Activated T-cell treated with anti-CD3 and anti-CD28 coated beads for 1 hour (primary cell): ENCODE results near the gene INHBA.

Experiments
- DNase-seq: peaks from one replicate; pipeline ENCODE4 v3.0.0-alpha.2; 2020; ENCODE audit warnings: low read depth

Gene INHBA

DNA sequence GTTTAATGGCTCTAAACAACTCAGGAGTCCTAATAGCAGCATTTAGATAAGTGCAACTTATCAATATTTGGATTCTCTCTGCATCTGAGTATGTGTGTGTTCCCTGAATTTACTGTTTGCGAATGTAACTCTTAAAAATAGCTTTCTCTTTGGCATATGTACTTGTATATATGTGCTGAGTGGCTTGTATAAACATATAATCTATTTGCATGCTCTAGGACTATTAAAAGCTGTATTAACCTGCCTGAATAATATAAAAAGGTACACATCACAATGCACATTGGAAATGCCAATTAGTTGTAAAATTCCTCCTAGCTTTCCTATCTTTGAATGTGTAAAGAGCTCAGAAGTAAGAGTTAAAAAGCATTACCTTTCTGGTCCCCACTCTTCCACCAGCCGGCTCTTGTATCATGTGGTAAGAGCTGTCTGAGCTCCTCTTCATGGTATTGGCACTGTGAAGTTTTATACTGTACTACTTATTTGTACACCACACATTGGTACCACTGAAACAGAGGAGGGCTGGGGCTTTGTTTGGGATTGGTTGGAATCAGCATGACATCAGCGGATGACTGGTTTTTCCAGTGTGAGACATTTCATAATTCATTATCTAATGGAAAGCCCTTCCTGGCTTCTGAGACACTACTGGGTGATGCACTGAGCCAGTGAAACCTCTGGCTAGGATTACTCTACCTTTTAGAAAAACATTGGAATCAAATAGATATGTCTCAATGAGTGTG lies at the start of gene INHBA:
Gene INHBA, minus strand, starts transcription at position 456 of the 737 bp plus-strand sequence. CDS start 2,716 bp downstream, outside the sequence.
- DNase-seq = no peak

DNA sequence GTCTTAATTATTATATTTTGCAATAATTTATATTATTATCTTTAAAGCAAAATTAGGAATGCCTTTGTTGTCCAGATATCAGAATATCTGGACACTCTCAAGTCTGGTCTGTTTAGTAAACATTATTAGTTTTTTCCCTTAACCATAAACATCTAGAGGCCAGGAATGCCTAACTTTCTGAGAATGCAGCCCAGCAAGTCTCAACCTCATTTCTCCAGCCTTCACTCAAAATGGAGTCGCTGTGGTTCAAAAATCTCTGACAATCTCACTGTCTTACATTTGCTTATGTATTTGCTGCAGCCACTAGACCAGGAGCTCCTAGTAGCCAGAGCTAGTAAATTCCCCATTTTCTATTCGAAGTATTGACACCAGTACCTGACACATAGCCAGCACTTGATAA lies 49.7 kb upstream of the INHBA start:
- no peak for DNase-seq

DNA sequence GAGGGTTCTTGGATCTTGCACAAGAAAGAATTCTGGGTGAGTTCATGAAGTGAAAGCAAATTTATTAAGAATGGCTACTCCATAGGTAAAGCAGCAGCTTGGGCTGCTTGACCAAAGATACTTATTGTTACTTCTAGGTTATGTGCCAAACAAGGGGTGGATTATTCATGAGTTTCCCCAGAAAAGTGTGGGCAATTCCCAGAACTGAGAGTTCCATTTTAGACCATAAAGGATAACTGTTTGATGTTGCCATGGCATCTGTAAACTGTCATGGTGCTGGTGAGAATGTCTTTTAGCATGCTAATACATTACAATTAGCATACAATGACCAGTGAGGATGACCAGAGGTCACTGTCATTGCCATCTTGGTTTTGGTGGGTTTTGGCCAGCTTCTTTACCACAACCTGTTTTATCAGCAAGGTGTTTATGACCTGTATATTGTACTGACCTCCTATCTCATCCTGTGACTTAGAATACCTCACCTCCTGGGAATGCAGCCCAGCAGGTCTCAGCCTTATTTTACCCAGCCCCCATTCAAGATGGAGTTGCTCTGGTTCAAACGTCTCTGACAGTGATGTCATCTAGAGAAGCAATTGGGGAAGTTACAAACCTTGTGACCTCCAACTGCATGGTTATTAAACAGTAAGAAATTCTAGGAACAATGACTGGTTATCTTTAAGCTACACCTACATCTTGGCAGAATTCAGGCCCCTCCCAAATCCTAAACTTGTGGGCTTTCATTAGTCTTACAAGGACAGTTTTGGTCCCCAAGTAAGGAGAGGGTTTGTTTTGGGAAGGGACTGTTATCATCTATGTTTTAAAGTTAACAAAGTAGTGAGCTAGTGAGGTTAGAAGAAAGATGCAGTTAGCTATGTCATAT lies 48.0 kb upstream of the INHBA start:
- no peak for DNase-seq

- DNase-seq = no peak
Measured at GRCh38 chr7:41747961-41748360, 45.1 kb upstream of the INHBA start.

GRCh38 chr7:41745451-41745850 lies 42.6 kb upstream of the INHBA start:
- DNase-seq = no peak

DNA sequence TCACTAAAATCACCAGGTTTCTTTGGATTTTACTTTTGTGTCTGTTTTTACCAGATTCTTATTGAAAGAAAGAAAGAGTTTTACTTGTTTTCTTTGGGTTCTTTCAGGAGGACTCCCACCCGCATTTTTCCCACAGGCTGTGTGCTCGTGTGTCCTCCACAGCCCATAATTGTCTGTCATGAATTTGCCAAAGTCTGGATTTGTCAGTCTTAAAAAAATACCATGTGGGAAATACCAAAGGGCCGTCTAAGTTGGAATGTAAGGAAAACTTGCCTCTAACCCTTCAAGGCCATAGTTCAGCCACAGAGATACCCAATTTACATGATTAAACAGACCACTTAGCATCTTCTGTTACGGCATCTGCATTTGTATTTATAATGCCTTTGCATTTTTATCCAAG lies 41.3 kb upstream of the INHBA start:
- DNase-seq = no peak

DNA sequence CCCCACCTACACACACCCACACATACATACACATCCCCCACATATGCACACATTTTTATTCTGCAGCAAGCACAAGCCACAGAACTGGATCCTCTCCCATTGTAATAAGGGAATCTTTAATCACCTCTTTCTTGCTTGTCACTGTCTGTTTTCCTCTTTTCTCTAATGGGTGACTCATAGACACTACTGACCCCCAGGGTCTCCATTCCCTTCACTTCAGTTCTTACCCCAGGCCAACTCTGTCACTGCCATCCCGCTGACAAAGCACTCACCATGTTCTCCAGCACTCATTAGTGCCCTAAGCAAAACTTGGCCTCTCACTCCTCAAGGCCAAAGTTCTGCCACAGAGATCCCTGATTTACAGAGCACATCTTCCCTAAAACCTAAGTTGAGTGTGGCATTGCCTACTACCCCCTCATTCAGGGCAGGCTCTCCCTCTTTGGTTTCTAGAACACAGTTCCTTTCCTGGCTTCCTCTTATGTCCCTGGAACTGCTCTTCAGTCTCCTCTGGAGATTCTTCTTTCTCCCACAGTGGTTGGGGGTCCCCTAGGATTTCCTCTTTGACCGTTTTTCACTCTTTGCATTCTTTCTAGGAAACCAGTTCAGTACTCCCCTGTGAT lies 39.6 kb upstream of the INHBA start:
- DNase-seq = no peak

DNA sequence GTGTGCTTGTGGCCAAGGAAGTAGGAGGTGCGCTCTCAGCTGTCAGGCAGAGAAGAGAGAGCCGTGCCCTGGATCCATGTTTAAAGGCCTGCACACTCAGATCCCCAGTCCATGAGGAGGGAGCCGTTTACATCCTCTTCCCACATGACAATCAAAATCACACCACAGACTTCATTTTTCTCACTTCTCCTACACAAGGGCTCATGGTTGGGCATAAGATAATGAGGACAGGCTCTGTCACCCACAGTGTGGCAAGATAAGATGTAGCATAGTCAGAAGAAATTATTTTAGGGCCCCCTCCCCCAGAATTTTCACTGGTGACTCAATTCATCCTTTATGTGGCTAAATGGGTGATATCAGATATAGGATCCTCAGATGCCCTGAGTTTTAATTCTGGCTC lies 35.9 kb upstream of the INHBA start:
- DNase-seq = no peak

- no peak for DNase-seq
Measured at GRCh38 chr7:41738336-41738735, 35.4 kb upstream of the INHBA start.

- no peak for DNase-seq
Measured at GRCh38 chr7:41735206-41735605, 32.3 kb upstream of the INHBA start.

GRCh38 chr7:41732843-41733306 lies 30.0 kb upstream of the INHBA start:
- no peak for DNase-seq

DNA sequence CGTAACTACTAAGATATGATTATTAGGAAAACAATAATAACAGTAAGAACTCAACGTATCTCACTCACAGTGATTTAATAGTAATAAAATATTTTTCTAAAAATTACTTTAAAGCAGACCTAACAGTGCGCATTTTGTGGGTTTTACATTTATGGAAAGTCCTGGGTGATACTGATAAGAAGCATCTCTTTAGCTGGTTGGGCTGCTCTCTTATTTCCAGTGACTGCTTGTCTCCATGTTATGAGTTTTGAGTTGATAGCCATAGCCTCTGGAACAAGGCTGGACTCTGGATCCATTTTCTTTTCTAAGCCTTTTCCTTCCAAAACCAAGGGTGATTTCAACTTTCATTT lies 29.5 kb upstream of the INHBA start:
- DNase-seq = no peak

GRCh38 chr7:41731493-41732435 lies 28.9 kb upstream of the INHBA start:
- no peak for DNase-seq

GRCh38 chr7:41730668-41731067 lies 27.8 kb upstream of the INHBA start:
- no peak for DNase-seq

DNA sequence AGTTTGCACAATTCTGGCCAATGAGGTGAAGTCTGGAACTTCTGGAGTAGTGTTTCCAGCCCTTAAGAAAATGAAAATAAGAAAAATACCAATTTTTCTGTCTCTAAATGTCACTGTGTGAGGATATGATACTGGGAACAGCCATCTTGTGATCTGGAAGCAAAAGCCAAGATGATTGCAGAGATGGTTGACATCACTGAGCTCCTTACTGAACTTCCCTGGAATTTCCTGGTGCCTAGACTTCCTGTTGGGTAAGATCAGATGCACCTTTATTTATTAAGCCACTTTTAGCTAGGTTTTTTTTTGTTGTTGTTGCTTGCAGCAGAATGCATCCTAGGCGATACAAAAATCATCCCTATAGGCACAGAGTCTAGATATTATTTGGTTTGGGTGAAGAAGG lies 27.3 kb upstream of the INHBA start:
- DNase-seq = no peak

DNA sequence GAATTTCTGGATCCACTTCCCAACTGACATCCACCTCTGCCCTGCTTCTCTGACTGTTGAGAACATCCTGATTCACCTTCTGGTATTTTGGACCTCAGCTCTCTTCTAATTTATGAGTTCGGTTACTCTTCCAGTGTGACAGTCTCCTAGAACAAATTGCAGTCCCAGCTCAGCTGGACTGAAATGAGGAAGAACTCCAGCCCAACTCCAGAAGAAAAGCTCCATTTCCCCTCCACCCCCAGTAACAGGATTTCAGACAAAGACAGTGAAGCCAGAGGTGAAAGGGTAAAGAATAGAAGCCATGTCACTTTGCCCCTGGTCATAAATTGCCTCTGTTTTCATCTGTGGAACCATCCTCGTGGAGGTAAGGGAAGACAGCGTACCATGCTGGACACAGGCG lies 26.2 kb upstream of the INHBA start:
- DNase-seq = no peak

DNA sequence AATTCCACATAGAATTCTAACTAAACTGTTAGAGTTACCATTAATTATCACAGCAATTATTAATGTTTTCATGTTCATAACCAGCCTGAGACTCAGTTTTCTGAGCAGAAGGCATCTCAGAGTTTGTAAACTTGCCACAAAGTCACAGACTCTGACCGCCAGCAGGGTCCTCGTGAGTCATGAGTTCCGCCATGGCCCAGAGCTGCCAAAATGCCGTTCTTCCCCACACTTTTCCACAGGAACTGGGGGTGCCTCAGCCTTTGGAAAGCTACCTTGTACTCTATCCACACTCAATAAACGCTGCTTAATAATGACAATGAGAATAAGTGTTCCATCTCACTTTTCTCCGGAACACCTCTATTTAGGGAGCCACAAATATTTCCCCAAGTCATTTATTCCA lies 22.1 kb upstream of the INHBA start:
- no peak for DNase-seq

- no peak for DNase-seq
Measured at GRCh38 chr7:41720886-41721285, 18.0 kb upstream of the INHBA start.

GRCh38 chr7:41720046-41720445 lies 17.2 kb upstream of the INHBA start:
- no peak for DNase-seq

DNA sequence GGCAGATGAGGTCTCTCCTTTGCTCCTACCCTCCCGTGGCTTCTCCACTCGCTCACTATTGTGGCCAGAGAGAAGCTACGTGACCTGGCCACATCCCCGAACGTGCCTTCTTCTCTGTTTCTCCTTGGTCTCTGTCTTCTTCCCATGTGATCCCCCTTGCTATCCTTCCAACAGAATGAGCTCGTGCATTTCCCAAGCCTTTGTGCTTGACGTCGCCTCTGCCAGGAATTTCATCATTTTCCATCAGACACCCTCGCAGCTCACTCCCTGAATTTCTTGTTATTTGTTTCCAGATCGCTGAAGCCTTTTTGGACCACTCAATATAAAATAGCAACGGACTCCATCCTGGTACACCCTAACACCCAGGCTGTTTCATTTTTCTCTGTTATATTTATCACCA lies 13.8 kb upstream of the INHBA start:
- DNase-seq = no peak

GRCh38 chr7:41715000-41715399 lies 12.1 kb upstream of the INHBA start:
- DNase-seq = no peak
